Measurements from ENCODE around the gene PAQR4.

PAQR4 gene

DNA sequence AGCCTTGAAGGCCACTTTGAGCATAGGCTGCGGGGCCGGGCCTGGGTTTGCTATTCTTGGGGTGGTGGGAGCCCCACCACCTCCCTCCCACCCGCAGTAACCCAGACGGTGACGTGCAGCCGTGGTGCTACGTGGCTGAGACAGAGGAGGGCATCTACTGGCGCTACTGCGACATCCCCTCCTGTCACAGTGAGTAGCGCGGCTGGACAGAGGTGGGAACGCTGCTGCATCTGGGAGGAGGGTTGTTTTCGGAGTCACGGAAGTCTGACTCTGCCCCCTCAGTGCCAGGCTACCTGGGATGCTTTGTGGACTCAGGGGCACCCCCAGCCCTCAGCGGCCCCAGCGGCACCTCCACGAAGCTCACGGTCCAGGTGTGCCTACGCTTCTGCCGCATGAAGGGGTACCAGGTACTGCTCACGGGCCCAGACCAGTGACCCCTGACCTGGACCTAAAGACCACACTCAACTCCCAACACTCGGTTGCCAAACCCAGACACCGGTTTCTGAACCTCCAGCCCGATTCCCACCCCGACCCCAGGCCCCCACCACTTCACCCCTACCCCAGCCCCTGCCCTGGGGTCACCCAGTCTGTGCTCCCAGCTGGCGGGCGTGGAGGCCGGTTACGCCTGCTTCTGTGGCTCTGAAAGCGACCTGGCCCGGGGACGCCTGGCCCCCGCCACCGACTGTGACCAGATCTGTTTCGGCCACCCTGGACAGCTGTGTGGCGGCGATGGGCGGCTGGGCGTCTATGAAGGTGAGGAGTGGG is 2.9 kb upstream of the PAQR4 start:
- no peak for DNase-seq

DNA sequence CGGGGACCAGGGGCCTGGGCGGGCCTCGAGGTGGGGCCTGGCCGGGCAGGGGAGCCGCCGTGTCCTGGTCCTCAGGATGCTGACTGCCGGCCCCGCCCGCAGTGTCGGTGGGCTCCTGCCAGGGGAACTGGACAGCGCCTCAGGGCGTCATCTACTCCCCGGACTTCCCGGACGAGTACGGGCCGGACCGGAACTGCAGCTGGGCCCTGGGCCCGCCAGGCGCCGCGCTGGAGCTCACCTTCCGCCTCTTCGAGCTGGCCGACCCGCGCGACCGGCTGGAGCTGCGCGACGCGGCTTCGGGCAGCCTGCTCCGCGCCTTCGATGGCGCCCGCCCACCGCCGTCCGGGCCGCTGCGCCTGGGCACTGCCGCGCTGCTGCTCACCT is 2.3 kb upstream of the PAQR4 start:
- no peak for DNase-seq

DNA sequence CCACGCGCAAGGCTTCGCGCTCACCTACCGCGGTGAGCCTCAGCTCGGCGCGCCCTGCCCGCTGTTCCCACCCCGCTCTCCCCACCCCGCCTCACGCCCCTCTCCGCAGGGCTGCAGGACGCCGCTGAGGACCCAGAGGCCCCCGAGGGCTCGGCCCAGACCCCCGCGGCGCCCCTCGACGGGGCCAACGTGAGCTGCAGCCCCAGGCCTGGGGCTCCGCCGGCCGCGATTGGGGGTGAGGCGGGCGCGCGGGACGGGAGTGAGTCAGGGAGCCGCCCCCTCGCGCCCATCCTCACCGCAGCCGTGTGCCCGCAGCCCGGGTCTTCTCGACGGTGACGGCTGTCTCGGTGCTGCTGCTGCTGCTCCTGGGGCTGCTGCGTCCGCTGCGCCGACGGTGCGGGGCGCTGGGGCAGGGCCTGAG is 1.9 kb upstream of the PAQR4 start:
- no peak for DNase-seq

DNA sequence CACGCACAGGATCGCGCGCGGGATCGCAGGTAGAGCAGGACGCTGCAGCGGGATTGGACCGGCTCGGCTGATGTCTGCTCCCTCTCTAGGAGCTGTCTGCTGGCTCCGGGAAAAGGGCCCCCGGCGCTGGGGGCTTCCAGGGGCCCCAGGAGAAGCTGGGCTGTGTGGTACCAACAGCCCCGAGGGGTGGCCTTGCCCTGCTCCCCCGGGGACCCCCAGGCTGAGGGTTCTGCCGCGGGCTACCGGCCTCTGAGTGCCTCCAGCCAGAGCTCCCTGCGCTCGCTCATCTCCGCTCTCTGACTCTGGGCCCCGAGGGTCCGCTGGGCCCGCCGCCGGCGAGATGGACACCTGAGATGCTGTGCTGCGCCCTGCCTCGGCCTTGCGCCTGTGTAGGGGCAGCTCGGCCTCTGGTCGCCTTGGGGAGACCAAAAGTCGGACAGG is 1.4 kb upstream of the PAQR4 start:
- no peak for DNase-seq

DNA sequence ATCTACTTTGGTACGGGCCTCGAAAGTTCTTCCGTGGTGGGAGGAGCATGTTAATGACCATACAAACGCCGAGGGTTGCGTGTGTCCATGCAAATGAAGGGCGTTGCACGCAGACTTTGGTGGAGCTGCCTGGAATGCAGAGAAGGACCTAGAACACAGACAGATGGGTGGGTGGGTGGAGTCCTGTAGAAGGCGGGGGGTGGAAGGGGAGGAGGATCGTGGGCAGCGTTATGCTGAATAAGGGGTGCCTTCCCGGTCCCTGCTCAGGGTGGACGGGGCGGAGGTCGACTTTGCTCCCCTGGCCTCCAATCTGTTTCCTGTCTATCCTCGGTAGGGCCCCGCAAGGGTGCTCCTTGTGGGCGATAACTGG is 795 bp upstream of the PAQR4 start:
- DNase-seq: no peak

DNA sequence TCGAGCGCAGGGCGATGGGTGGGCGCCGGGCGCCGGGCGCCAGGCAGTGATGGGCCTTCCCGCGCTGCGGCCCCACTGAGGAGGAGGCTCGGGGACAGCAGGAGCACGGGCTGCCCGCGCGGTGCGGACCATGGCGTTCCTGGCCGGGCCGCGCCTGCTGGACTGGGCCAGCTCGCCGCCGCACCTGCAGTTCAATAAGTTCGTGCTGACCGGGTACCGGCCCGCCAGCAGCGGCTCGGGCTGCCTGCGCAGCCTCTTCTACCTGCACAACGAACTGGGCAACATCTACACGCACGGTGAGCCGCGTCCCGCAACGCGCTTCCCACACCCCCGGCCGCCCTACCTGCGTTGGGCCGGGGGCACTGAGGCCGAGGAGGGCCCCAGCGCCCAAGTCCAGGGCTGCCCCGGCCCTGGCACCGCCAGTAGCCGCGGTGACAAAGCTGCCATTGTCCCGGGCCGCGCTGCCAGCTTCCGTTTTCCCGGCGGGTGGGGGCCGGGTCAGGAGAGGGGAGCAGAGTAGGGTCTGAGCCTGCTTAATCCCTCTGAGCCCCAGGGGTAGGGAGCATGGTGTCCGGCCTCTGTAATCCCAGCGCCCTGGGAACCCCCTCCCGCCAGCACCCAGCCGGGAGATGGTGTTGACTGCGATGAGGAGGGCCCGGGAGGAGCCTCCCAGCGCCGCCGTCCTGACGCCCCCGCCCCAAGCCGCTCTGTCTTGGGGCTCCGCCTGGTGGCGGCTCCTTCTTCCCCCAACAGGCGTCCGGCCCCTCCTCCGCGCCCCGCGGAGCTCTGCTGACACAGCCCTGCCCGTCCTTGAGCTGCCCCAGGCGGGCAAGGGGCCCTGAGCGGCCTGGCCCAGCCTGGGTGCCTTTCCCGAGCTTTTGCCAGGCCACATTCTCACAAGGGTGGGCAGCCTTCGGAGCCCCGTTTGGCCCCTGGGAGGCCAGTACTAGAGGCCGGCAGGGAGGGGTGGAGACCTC is 685 bp downstream of the PAQR4 start:
- DNase-seq: peak; percentile 86

DNA sequence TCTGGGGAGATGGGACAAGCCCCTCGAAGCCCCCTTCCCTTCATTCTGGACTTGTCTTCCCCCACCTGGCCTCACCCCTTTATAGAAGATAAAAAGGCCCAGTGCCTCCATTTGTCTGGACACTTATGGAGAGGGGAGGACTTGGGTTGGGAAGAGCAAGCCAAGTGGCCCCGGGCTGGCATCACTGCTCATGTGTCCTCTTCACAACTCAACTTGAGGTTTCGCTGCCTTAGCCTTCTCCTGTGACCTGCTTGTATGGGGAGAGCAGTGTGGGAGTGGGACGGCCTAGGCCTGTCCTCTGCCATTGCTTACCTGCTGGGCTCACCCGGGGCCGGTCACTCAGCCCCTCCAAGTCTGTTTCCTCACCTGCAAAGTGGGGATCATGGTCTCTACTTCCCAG is 1.4 kb downstream of the PAQR4 start:
- DNase-seq: no peak

DNA sequence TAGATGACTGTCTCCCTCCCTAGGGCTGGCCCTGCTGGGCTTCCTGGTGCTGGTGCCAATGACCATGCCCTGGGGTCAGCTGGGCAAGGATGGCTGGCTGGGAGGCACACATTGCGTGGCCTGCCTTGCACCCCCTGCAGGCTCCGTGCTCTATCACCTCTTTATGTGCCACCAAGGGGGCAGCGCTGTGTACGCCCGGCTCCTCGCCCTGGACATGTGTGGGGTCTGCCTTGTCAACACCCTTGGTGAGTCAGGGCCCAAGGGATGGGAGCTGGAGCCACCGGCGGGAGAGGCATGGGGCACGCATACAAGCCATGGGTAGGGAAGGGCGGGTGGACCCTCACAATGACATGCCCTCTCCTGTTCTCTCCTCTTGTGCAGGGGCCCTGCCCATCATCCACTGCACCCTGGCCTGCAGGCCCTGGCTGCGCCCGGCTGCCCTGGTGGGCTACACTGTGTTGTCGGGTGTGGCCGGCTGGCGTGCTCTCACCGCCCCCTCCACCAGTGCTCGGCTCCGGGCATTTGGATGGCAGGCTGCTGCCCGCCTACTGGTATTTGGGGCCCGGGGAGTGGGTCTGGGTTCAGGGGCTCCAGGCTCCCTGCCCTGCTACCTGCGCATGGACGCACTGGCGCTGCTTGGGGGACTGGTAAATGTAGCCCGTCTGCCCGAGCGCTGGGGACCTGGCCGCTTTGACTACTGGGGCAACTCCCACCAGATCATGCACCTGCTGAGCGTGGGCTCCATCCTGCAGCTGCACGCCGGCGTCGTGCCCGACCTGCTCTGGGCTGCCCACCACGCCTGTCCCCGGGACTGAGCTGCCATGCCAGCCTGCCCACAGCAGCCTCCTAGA is 2.2 kb downstream of the PAQR4 start:
- no peak for DNase-seq

DNA sequence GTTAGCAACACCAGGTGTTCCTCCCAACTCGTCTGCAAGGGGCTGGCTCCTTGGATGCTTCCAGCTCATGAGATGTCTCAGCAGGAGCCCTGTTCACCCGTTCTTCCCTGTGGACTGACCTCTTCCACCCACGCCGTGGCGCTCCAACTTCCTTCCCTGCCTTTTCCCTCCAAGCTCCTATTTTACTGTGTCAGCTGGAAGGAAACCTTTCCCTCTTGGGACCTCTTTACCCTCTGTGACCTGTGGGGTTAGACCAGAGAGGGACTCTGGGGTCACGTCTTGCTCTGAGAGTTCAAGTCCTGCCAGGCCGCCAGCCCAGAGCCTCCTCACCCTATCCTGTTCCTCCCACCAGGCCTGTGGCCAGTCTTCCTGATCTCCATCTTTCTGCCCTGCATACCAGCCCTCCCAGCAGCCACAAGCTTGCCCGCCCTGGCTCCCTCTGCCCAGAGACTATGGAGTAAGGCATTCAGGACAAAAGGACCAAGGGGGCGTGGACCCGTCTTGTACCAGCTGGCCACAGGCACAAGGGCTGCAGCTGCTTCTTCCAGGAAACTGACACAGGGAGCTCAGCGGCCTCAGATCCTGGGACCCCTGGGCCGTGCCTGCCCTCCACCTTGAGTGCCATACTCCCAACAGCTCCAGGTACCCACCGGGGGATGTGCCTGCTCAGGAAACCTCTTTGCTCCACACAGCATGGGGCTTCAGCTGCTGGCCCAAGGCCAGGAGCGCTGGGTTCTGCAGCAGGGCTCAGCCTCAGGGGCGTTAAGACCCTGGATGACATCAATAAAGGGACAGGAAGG is 3.0 kb downstream of the PAQR4 start:
- DNase-seq: no peak

DNA sequence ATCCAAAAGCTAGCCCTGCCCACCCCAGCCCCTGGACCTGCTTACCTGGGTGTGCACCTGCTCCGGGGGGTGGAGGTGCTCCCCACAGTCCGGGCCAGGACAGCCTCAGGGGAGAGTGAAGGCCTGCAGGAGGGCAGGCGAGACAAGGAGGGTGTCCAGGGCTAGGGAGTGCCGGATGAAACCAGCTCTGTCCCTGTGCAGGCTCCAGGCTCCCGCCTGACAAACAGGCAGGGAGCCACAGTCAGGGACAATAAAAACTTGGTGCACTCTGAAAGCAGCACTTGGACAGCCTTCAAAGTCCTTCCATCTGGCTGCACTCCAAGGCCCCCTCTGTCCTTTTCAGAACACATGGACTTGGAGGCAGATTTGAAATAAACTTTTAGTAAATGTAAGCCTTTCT is 3.9 kb downstream of the PAQR4 start:
- DNase-seq: no peak

DNA sequence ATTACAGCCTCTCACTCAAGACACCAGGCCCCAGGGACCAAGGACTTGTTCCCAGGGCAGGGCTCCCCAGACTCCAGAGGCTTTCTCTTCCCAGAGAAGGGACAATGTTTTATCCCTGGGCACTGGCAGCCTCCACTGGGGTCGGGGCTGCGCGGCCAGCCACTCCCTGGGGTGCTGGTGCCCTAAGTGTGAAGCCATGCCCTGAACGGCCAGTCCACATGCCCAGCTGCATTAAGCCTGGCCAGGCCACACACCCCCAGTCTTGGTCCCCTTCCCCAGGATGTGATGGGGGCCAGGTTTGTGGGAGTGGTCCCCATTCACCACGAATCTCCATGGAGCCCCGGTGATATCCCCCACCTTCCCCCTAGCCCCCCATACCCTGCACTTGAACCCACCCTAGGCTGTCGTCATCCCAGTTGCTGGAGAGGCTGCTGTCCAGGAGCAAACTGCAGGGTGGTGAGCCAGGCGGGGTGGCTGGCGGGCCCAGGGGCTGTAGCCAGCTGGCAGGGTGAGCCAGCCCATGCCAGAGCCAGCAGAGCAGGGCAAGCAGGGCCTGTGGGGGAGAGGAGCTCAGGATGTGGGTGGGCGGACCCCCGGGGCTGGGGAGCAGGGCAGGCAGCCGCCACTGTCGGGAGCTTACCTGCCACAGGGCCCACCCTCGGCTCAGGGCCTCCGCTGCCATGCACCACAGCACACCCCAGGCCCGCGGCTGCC is 4.6 kb downstream of the PAQR4 start:
- DNase-seq: no peak

DNA sequence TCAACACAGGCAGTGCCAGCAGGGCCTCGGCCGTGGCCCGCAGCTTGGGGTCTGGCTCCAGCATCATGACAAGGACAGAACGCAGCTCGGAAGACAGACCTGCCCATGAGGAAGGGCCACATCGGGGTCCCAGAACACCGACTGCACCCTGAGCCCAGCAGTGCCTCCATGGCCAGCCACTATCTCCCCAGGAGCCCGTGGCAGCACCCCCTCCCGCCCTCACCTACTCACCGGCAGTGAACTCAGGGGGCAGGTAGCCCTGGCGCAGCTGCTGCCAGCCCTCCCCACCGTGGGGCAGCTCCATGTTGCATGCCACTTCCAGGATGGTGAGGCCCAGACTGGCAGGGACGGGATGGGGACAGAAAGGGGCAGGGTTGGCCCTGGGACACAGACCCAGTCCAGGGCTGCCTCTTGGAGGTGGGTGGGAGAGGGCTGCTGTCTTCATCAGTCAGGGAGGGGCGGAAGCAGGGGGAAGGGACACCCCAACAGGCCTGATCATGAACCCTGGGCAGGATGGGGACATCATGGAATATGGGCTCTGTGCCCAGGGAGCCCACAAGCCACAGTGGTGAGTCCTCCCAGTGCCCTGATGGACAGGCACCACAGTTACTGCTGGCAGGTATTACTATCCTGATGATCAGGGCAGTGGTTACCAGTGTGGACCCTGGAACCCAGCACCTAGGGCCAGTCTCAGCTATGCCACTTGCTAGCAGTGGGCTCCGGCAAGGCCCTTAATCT is 5.3 kb downstream of the PAQR4 start:
- DNase-seq: no peak

DNA sequence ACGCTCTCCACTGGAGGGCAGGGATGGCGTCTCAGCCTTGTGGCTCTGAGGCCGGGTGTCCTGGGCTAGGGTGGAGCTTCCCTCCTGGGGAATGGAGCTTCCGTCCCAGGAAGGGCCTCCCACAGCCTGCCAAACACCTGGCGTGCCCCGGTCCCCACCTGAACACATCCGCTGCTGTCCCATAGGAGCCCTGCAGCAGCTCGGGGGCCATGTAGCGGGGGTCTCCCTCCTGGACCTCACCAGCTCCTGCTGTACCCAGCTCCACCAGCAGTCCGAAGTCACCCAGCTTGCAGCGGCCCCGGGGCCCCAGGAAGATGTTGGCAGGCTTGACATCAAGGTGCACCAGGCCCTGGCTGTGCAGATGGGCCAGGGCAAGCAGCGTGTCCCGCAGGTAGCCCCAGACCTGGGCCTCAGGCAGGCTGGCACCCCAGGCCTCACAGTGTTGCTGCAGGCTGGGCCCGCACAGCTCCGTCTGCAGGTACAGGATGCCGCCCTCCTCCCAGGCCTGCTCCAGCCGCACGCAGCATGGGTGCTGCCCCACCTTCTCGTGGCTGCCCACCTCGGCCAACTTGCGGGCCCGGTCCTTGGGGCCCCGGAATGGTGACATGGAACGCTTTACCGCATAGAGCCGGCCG is 6.1 kb downstream of the PAQR4 start:
- DNase-seq: no peak

DNA sequence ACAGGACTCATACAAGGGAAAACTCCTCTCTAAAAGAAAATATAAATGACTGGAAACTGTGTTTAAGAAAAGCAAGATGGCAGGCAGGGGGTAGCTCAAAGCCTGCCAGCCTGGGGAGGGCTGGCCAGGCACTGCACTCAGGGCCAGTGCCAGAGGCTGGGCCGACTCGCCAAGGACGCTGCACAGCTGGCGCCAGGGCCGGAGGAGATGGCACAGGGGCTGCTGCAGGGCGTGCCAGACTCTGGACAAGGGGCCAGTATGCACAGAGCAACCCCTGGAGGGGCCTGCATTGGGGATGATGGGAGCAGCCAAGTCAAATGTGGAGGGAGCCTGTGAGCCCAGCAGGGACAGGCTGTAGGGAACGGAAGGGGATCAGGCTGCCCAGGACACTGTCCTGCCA is 7.1 kb downstream of the PAQR4 start:
- no peak for DNase-seq

DNA sequence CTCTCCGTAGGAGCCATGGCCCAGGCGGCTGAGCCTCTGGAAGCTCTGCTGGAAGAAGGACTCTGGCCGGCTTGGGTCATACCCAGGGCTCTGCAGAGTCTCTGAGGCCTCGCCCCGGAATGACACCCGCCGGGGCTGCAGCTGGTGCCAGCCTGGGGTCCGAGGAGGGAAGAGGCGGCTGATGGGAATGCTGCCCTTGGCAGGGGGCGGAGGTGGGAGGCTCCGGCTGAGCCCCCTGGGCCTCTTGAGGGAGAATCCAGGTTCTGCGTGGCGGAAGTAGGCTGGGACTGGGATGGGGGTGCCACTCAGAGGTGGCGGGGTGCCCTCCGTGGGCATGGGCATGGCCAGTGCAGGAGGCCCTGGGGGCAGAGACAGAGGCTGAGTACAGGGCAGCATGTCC is 7.5 kb downstream of the PAQR4 start:
- DNase-seq: no peak

DNA sequence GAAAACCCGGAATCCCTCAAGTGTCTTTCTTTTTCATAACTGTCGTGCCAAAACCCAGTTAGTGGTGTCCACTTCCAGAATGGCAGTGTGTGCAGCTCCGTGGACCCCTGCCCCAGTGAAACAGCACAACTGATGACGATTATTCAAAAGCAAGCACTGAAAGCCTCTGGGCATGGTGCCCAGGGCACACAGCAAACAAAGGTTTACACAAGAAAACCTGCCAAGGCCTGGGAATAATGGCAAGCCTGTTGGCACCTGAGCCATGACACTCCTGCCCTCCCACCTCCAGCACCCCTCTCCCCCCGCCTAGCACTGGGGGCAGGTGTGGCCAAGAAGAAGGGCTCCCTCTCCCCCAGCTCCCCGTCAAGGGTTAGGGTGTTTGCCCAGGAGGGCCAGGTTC is 8.3 kb downstream of the PAQR4 start:
- DNase-seq: no peak

DNA sequence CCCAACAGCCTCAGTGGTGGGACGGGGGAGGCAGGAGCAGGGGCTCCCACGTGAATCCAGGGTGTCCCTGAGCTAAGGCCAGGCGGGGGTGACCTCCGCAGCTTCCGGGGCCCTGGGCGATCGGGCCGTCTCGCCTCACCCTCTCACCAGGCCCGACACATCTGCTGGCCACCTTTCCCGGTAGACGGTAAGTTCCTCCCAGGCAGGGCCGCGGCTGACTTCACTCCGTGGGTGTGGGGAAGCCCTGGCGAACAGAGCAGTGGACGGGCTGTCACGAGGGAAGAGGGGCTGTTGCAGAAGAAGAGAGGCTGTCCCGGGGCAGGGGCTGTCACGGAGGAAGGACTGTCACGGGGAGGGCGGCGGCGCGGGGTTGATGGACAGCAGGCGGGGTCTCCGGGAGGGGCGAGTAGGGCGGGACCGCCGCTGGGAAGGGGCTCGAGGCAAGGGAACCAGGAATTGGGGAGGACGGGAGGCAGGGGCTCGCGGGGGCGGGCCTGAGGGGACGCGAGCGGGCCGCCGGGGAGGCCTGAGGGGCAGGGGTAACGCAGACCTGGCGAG is 10.6 kb downstream of the PAQR4 start:
- DNase-seq: no peak

DNA sequence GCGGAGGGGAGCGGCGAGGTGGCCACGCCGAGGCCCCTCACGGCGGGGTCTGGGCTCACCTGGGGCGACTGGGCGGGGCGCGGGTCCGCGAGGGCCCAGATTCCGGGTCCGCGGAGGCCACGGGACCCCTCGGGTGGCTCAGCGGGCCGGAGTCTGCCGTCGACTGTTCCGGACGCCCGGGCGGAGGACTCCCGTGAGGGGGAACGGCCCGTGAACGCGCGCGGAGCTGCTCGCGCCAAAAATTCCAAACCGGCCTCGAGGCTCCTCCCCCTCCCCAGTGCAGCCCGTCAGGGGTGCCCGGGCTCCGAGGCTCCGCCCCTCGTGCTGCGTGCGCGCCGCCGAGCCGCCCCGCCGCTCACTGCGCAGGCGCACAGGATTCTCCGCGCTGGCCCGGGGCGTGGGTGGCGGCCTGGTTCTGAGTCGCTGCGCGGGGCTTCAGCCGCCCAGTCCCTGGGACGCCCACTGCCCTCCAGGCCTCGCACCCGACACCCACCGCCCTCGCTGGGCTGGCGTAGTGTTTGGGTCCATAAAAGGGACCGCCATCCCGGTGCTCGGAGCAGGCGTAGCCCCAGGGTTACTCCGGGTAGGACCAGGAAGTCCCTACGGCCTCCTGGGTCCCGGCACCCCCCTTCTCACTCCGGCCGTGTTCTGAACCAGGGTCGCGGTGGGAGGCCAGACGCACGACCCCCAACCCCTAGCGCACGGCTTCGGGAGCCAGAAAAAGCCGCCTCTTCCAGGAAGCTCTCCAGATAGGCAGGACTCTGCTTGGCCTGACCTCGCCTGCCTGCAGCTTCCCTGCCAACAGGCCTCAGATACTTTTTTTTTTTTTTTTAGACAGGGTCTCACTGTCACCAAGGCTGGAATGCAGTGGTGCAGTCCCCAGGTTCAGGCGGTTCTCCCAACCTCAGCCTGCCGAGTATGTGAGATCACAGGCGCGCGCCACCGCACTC is 11.4 kb downstream of the PAQR4 start, which contains the start of gene PKMYT1:
PKMYT1 (minus strand) TSS at position 220 of the 950 bp plus-strand sequence. CDS start 789 bp downstream, outside the sequence.
- DNase-seq: peak; percentile 95

Measured in islet precursor cell (in vitro differentiated cells).